Measurements from ENCODE around the gene IFT25.
"Not testable (repeated sequence)": the region's sequence is repeated elsewhere in the genome, so short reads cannot be mapped to it uniquely, and the experiment has no call there.

The IFT25 gene

DNA sequence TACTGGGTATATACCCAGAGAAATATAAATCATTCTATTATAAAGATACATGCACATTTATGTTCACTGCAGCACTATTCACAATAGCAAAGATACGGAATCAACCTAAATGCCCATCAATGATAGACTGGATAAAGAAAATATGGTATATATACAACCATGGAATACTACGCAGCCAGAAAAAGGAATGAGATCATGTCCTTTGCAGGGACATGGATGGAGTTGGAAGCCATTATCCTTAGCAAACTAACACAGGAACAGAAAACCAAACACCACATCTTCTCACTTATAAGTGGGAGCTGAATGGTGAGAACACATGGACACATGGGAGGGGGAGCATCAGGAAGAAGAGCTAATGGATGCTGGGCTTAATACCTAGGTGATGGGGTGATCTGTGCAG is 63.6 kb downstream of the IFT25 start:
- DNase-seq: not testable (repeated sequence)

DNA sequence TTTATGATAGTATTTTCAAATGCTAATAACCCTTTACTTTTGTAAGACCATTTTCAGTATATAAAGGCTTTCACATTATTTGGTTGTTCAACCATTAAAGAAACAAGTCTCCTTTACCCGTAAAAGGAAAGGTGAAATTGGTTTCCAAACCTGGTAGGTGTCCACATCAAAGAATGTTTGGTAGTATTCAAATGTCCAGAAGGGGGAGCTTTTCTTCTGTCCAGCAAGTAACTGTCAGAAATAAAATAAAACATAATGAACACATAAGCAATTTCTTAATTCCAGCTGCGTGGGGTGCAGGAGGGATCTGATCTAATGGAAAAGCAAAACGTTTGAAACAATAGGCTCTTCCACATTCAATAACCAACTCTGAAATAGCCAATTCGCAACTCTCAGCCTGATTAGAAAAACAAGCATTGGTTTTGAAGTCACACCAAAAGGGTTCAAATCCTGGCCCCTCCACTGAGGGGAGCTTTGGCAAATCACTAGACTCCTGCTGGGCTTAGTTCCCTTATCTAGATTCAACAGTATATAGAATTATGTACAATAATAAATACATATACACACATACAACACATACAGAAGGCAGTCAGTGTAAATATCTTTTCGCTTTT is 66.9 kb downstream of the IFT25 start:
- peak; percentile 45 to 55 for DNase-seq

- DNase-seq: not testable (repeated sequence)
Measured at GRCh38 chr1:53875150-53875549, 70.3 kb downstream of the IFT25 start.

DNA sequence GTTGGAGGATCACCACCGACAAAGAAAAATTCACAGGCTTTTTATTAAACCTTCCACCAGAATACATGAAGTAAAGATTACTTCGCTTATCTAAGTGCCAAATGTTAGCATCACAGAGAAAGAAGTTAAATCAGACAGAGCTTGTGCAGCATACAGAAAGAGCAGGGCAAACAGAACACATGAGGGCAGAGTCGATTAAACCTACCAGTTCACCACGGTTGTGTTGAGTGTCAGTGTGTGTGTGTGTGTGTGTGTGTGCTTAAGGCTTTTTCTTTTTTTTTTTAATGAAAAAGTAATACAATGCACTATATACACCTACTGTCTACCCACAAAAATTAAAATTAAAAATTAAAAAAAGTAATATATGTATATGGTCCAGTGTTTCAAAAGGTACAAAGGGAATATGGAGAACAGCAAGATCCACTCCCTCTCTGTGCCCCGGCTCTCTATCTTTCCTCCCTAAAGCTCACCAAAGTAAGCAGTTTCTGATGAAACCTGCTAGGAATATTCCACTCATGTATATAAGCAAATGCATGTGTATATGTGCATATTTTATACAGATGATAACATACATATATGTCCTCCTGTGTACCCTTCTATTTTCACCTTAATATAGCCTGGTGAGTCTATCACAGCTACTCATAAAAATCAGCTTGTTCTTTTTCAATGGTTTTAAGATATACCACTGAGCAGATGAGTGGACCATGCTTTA is 73.6 kb downstream of the IFT25 start:
- DNase-seq: no peak
